Dedifferentiated amniotic fluid mesenchymal stem cell (primary cell): Measurements from ENCODE around the gene VPS11.
A peak's percentile ranks its signal among the peaks of the same experiment; 100 is the strongest.

Experiments
- DNase-seq: peaks from one replicate; pipeline ENCODE4 v3.0.0-alpha.2; 2016; ENCODE audit errors: extremely low spot score

VPS11 gene

GRCh38 chr11:119121008-119121810 is 53.6 kb downstream of the VPS11 start, which contains the start of gene HINFP:
HINFP (plus strand) TSS chr11:119121580; CDS start chr11:119126945, 5,365 bp downstream.
- peak; percentile 99 for DNase-seq

- DNase-seq: no peak
Measured at GRCh38 chr11:119121811-119122124, 54.1 kb downstream of the VPS11 start.

GRCh38 chr11:119125821-119126220 is 58.2 kb downstream of the VPS11 start:
- DNase-seq: no peak

DNA sequence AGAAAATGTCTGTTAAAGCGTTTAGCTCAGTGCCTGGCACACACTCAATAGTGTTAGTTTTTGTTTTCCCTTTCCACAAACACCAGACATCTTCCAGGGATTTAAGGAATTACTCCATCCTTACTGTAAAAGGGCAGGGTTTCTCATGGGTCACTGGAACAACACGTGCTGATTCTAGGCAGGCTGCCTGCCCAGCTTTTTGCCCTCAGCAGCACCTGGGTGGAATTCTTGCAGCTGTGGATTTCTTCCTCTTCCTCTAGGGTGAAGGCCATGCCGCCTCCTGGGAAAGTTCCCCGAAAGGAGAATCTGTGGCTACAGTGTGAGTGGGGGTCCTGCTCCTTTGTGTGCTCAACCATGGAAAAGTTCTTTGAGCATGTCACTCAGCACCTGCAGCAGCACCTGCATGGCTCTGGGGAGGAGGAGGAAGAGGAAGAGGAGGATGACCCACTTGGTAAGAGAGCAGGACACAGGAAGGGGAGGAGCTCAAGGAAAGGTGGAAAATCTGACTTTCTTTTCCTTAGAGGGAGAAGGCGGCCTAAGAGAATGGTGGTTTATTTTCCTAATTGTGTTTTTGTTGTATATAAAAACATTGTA is 59.2 kb downstream of the VPS11 start:
- DNase-seq: no peak

DNA sequence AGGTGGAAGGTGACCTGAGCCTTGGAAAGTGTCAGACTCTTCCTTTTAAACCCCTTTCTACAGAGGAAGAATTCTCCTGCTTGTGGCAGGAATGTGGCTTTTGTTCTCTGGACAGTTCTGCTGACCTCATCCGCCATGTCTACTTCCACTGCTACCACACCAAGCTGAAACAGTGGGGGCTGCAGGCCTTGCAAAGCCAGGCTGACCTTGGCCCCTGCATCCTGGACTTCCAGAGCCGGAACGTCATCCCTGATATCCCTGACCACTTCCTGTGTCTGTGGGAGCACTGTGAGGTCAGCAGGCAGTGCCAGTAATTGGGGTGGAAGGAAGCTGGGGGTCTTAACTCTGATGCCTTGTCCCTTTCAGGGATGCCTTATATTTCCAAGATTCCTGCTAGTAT is 63.0 kb downstream of the VPS11 start:
- DNase-seq: no peak
